GM19328 (cell line): ENCODE data around the gene IBTK.
"Not testable (repeated sequence)": the region's sequence is repeated elsewhere in the genome, so short reads cannot be mapped to it uniquely, and the experiment has no call there.

Experiments used
- ATAC-seq: cut with Tn5 transposase; IDR thresholded peaks from one replicate; pipeline ENCODE4 v1.9.1; 2021; ENCODE audit warnings: mild to moderate bottlenecking, moderate library complexity; ENCODE audit not compliant: unreplicated experiment

IBTK gene

GRCh38 chr6:82182756-82183155 is 64.8 kb downstream of the IBTK start:
- no peak for ATAC-seq

GRCh38 chr6:82179415-82179814 is 68.1 kb downstream of the IBTK start:
- ATAC-seq, result no peak

GRCh38 chr6:82178759-82179112 is 68.8 kb downstream of the IBTK start:
- no peak for ATAC-seq

GRCh38 chr6:82178077-82178758 is 69.3 kb downstream of the IBTK start:
- ATAC-seq, result no peak

GRCh38 chr6:82176616-82177015 is 70.9 kb downstream of the IBTK start:
- no peak for ATAC-seq

- no peak for ATAC-seq
Observed at GRCh38 chr6:82172594-82172993, 75.0 kb downstream of the IBTK start.

- no peak for ATAC-seq
Observed at GRCh38 chr6:82169138-82169876, 78.2 kb downstream of the IBTK start.

- ATAC-seq, result no peak
Observed at GRCh38 chr6:82166493-82166892, 81.1 kb downstream of the IBTK start.

- ATAC-seq, result no peak
Observed at GRCh38 chr6:82160255-82160990, 87.1 kb downstream of the IBTK start.

- not testable (repeated sequence) for ATAC-seq
Observed at GRCh38 chr6:82152786-82153185, 94.8 kb downstream of the IBTK start.

GRCh38 chr6:82151147-82151546 is 96.4 kb downstream of the IBTK start:
- not testable (repeated sequence) for ATAC-seq

- no peak for ATAC-seq
Observed at GRCh38 chr6:82145926-82146452, 101.6 kb downstream of the IBTK start.

- ATAC-seq, result no peak
Observed at GRCh38 chr6:82144852-82145340, 102.6 kb downstream of the IBTK start.

- peak; percentile 78 for ATAC-seq
Observed at GRCh38 chr6:82144007-82144851, 103.3 kb downstream of the IBTK start.

- ATAC-seq, result no peak
Observed at GRCh38 chr6:82143041-82143481, 104.5 kb downstream of the IBTK start.

- no peak for ATAC-seq
Observed at GRCh38 chr6:82142524-82142923, 105.0 kb downstream of the IBTK start.

GRCh38 chr6:82138075-82138791 is 109.3 kb downstream of the IBTK start:
- ATAC-seq, result no peak

- no peak for ATAC-seq
Observed at GRCh38 chr6:82131441-82131840, 116.1 kb downstream of the IBTK start.

- ATAC-seq, result no peak
Observed at GRCh38 chr6:82129797-82130196, 117.7 kb downstream of the IBTK start.

- not testable (repeated sequence) for ATAC-seq
Observed at GRCh38 chr6:82128973-82129372, 118.6 kb downstream of the IBTK start.
